NCI-H524 (cell line): Measurements from ENCODE around the gene C3orf70.

Experiments used
- DNase-seq, 2 experiments: peaks; one replicate each; lab custom pipeline; 2025; lab: John Stamatoyannopoulos, UW

C3orf70 gene

DNA sequence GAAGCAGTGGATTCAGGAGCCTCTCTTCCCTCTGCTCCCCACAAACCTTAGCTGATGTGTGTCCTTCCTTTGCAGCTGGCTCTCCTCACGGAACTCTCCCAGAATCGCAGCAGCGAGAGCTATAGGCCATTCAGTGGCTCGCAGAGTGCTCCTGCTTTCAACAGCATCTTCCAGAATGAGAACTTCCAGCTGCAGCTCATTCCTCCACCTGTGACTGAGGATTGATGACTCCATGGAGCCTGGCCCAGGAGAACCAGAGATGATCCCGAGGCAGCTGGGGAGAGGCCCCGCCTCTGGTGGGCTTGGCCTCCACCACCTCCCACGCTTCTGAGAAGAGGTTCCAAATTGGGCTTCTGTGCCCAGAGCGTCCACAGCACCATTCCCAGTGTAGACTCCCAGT, 101.1 kb downstream of the C3orf70 start:
- no peak for DNase-seq

DNA sequence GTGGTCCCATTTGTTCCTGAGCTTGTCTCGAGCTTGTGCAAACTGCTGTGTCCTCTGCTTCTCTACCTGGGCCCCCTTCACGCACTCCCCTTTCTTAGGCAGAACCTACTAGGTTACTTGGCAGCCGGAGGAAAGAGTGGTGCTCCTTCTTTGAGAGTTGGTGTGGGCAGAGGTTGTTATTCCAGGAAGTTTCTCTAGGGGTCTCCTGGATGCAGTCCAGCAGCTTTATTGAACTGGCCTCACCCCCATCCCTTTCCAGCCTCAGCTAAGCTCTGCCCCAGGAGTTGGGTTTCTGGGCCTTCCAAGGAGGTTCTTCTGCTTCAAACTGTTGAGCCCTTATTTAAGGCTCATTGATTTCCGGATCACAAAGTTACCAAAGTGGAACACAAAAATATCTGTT, 103.2 kb downstream of the C3orf70 start:
- DNase-seq: no peak

DNA sequence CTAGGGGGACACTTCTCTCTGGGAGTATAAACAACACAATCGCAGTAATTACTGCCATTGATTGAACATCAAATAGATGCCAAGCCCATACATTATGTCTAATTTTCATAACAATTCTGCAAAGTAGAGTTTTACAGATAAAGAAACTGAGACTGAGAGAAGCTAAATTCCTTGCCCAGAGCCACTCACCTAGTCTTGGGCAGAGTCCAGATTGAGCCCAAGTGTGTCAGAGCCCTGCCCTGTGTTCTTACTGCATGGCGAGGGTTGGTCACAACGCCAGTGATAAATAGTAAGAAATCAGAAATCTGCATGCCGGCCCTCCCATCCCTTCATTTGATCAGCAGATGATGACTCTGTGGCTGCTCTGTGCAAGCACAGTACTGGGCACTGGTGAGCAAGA, 106.3 kb downstream of the C3orf70 start:
- DNase-seq: no peak

DNA sequence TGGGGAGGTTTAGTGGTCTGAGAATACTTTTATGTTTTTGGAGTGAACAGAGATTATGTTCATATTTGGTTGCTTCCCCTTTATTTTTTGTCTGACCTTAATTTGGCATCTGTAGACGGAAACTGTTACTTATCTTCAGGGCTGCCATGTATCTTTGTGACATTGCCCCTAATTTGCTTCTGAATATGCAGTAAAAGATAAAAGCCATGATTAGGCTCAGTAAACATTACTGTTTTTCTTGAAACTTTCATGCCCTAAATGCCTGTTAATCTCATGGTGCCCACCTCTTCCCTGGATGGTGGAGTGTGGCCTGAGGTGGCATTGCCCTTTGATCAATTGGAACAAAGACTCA, 106.7 kb downstream of the C3orf70 start:
- no peak for DNase-seq

DNA sequence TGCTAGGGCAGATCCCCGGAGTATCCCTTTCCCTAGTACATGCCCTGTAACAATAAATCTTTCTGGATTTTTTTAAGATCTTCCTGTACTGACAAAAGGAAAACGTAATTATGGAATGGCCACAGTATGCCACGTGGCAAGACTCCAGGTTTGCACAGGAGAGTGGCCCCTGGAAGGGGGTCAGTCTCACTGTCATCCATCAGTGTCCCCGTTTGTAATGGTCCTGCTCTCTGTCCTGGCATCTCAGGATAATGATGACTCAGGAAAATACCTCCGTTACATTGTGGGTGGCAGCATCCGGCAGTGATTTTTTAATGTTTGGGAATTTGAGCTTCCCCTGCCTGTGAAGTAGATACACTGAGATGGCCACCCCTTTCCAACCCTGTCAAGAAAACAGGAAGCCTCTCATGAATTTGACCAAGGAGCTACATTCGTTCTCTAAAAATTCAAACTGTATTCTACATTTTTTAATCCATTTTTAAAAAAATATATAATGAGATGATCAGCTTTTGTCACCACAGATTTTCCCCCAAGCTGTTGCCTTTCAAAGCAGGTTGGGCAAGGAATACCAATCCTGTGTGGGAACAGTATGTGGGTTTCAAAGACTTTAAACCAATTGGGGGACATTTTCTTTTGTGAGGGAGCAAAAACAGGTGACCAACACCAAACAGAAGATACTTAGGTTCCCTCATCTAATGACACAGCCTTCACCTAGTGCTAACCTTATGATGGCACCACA, 110.4 kb downstream of the C3orf70 start:
- no peak for DNase-seq

DNA sequence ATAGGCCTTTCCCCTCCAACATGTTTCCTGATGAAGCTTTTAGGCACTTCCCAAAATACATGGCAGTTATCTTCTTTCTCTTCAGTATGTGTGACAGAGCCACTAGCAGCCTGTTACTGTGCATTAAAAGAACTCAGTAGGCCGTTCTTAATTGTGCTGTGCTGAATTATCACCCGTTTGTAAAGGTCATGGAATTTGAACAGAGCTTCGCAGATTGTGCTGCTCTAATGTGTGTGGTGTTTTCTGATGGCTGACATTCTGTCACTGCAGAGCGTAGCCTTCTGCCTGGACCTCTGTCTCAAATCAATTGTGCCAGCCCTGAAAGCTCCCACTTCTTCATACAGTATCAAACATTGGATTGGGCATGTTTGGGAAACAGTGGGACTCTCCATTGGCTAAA, 111.3 kb downstream of the C3orf70 start:
- DNase-seq: no peak

DNA sequence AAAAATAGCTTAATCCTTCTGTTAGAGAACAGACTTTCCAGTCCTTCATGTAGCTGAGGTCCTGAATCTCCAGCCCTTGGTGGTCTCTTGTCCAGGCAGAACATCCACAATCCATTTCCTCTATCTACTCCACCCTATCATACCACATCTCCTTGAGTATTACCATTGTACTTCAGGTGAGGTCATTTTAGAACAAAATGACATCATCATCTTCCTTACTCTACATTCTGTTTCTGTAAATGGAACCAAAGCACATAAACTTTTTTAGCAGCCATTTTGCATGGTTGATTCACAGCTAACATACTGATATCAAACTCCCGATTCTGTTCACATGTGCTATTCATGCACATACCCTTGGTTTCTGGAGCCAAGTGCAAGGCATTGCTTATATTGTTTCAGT, 112.4 kb downstream of the C3orf70 start:
- no peak for DNase-seq

DNA sequence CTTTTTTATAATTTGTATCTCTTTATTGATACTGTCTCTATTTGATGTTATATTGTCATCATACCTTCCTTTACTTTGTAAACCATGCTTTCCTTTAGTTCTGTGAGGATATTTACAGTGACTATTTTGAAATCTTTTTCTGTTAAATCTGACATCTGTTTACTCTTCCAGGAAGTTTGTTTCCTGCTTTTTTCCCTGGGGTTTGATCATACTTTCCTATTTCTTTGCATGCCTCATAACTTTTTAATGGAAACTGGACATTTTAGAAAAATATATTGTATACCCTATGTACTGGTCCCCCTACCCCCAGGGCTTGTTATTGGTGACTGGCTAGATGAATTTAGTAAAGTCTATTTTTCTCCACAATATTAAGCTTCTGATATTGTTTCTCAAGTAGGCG, 115.1 kb downstream of the C3orf70 start:
- no peak for DNase-seq

DNA sequence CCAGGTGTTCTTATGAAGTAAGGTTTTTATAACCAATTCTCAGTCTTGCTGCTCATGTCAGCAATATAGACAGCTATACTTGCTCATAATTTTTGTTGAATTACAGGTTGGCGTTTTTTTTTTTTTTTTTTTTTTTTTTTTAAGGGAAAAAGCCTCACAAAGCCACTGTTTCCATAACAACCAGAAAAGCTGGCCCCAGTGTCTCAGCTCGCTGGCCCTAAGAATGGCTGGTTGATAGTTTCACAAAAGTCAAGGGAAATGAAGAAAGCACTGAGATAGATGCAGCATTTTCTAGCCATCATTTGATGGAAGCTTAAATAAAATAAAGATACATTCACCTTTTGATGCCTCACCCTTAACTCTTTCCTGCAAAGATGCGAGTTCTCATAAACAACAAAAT, 121.9 kb downstream of the C3orf70 start:
- no peak for DNase-seq

DNA sequence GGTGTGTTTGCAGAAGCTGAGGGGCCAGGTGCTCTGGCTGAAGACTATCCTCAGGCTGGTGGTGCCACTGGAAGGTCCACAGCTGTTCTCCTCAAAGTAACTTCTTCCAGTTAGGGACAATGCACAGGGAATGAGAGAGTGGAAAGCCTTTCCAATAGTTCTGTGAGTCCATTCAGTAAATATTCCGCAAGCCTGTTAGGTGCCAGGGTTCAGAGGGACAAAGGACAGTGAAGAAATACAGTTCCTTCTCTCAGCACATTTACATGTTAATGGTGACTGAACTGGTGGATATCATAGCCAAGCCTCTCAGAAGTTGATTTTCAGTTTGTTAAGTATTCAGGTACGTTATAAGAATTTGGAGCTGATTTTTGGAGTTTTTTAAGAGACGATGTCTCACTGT, 122.5 kb downstream of the C3orf70 start:
- no peak for DNase-seq

DNA sequence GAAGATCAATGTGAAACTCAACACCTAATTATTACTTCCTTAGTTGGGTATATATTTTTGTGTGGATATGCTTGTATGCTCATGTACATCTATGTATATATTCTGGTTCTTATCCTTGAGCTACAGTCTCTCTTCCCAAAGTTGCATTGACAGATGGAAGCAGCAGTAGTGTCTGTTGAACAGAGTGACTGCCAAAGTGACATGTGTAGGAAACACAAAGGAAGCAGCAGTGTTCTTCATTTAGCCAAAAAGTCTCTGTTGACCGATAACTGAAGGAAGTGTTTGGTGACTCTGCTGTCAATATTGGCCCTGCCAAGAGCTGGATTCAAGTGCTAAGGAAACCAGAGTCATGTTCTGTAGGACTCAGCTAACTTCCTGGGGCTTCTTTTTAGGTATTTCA, 123.8 kb downstream of the C3orf70 start:
- DNase-seq: no peak

DNA sequence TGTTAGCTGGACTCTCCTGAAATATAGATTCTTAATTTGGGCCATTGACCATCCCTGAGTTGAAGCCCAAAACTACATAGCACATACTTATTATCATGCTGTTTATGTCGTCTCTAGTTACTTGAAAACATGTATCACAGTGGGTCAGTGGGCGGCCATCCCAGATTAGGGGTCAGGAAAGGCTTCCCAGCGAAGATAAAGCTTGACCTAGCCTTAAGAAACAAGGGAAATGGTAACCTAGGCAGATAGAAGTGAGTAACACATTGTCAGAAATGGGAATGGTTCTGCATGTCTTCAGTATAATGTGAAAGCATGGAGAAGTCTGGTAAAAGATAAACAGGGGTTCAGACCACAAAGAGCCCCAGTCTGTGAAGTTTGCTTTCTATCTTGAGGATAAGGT, 124.7 kb downstream of the C3orf70 start:
- DNase-seq: no peak
